ENCODE results near the gene CSHL1.
"Not testable (repeated sequence)": the region's sequence is repeated elsewhere in the genome, so short reads cannot be mapped to it uniquely, and the experiment has no call there.

The CSHL1 gene

DNA sequence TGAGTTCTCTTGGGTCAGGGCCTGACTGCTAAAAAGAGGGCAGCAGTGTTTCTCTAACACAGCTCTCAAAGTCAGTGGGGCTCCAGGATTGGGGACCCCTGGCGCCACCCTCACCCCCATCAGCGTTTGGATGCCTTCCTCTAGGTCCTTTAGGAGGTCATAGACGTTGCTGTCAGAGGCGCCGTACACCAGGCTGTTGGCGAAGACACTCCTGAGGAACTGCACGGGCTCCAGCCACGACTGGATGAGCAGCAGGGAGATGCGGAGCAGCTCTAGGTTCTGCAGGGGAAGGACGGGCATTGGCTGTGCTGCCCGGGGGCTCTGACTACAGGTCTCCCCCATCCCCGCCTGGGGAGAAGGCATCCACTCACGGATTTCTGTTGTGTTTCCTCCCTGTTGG is 6.6 kb upstream of the CSHL1 start:
- DNase-seq: no peak

DNA sequence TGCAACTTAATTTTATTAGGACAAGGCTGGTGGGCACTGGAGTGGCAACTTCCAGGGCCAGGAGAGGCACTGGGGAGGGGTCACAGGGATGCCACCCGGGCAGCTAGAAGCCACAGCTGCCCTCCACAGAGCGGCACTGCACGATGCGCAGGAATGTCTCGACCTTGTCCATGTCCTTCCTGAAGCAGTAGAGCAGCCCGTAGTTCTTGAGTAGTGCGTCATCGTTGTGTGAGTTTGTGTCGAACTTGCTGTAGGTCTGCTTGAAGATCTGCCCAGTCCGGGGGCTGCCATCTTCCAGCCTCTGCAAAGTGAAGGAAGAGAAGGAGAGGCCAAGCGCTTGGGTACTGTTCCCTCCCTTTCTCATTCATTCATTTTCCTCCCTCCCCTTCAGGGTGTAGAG is 6.1 kb upstream of the CSHL1 start:
- DNase-seq: not testable (repeated sequence)

DNA sequence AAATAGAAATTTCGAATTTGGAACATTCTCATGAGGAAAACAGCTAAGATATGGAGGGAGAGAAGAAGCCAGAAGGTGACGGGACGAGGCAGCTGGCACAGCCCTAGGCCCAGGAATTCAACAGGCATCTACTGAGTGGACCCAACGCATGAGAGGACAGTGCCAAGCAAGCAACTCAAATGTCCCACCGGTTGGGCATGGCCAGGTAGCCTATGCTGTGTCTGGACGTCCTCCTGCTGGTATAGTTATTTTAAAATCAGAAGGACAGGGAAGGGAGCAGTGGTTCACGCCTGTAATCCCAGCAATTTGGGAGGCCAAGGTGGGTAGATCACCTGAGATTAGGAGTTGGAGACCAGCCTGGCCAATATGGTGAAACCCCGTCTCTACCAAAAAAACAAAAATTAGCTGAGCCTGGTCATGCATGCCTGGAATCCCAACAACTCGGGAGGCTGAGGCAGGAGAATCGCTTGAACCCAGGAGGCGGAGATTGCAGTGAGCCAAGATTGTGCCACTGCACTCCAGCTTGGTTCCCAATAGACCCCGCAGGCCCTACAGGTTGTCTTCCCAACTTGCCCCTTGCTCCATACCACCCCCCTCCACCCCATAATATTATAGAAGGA is 5.6 kb upstream of the CSHL1 start:
- DNase-seq: no peak

DNA sequence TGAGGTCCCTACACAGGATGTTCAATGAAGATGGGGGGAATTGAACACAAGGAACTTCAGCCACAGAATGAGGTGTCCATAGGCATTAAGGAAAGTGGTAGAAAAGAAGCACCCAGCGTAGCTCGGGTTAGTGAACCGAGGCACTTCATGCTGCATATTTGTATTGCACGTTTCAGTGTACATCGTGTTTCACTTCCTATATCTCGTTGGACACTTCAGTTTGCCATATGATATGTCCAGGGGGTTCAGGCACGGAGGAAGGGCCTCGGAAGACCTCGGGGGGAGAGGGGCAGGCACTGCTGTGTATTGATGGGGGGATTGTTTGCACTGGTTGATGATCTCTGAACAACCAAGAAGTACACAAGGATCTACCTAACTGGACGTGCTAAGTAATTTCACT is 4.7 kb upstream of the CSHL1 start:
- DNase-seq: not testable (repeated sequence)

DNA sequence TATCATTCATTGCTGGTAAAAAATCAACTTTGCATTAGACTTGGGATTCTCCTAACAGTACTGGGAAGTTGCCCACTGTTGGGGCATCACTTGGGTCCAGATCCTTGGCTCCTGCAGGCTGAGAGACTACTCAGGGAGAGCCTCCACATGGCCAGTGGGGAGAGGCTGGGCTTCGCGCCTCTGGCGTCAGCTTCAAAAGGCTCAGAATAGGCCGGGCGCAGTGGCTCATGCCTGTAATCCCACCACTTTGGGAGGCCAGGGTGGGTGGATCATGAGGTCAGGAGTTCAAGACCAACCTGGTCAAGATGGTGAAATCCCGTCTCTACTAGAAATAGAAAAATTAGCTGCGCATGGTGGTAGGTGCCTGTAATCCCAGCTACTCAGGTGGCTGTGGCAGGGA is 3.4 kb upstream of the CSHL1 start:
- DNase-seq: no peak

DNA sequence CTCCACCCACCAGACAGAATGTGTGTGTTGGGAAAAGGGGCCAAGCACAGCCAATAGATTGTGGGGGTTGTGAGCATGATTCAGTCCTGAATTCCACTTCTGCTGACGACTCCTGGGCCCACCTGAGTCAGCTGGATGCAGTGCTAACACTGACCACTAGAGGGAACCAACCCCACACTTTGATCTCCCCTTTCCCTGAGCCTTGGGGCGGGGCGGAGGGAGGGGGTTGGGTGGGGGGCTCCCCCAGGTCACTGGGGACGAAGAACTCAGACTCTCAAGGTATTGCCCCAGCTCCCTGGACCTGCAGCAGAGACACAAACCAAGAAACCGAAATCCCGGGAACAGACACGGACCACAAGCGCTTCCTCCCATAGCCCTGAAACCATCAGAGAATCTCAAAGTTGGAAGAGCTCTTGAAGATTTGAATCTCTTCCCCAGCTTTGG is 621 bp upstream of the CSHL1 start:
- peak; percentile 51 for DNase-seq

DNA sequence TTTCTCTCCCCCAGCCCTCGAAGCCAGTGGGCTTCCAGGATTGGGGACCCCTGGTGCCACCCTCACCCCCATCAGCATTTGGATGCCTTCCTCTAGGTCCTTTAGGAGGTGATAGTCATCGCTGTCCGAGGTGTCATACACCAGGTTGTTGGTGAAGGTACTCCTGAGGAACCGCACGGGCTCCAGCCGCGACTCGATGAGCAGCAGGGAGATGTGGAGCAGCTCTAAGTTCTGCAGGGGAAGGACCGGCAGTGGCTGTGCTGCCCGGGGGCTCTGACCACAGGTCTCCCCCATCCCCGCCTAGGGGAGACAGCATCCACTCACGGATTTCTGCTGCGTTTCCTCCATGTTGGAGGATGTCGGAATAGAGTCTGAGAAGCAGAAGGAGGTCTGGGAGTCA is 962 bp downstream of the CSHL1 start:
- no peak for DNase-seq

DNA sequence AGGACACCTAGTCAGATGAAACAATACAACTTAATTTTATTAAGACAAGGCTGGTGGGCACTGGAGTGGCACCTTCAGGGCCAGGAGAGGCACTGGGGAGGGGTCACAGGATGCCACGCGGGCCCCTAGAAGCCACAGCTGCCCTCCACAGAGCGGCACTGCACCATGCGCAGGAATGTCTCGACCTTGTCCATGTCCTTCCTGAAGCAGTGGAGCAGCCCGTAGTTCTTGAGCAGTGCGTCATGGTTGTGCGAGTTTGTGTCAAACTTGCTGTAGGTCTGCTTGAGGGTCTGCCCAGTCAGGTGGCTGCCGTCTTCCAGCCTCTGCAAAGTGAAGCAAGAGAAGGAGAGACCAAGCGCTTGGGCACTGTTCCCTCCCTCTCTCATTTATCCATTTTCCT is 1.5 kb downstream of the CSHL1 start:
- DNase-seq: not testable (repeated sequence)

DNA sequence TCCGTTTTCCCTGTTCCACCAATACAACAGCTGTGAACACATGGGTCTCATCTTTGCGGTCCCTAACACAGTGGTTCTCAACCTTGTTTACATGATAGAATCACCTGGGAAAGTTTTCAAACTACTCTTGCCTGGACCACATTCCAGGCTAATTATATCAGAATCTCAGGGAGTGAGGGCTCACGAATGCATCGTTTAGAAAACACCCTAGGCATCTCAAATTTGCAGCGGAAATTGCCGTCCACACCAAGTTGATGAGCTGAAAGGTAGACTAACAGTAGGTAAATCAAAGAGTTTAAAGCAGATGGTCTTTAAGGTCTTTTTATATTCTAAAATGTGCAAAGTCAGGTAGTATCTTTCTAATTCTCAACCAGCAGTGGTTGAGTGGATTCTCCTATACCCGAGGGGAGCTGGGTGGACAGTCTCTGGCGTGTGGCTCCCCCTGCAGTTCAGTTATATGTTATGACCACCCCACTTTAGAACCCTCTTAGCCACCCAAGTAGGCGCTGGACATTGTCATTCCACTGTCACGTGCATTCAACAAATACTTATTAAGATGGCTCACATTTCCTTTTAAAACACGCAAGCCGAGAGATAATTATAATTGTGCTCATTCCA is 3.8 kb downstream of the CSHL1 start:
- not testable (repeated sequence) for DNase-seq

DNA sequence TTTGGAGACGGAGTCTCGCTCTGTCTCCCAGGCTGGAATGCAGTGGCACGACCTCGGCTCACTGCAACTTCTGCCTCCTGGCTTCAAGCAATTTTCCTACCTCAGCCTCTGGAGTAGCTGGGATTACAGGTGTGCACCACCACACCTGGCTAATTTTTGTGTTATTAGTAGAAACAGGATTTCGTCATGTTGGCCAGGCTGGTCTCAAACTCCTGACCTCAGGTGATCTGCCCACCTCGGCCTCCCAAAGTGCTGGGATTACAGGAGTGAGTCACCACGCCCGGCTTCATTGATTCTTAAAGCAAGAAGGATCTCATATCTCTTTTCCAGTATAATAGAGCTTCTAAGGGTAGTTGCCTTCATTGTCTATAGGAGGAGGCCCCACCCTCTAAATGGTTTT is 6.3 kb downstream of the CSHL1 start:
- not testable (repeated sequence) for DNase-seq

DNA sequence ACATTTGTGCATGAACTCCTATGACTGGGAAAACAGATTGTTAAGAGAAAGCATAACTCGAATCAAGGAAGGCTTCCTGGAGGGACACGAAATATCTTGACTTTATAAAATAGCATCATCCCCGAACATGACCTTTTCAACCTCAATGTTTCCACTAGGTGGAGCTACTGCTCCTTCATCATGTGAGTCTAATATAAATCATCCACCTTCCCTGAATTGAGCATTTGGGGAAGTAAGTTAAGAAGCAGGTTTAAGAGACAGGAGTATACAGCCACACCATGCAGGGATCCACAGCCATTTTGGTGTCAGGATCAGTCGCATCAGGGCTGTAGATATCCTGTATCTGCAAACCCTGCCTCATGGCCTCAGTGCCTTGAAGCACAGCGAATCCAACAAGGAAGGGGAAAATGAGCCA is 7.3 kb downstream of the CSHL1 start:
- DNase-seq: peak; percentile 67

DNA sequence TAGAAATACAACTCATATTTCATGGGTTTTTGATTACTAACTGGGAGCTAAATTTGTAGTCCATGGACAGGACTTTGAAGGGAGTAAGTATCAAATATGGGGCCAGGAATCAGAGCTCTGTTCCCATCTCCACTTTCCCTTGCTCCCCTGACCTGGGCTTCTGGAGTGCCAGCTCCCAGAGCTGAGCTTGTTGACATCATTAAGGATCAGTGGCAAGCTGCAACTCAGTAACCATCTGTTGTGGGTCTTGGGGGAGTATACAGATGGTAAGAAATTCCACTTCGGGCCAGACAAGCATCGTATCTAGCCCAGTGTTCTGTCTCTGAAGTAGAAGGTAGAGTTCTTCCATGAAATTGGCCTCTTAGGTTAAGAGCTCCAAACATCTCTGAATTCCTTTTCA is 9.1 kb downstream of the CSHL1 start:
- DNase-seq: not testable (repeated sequence)

DNA sequence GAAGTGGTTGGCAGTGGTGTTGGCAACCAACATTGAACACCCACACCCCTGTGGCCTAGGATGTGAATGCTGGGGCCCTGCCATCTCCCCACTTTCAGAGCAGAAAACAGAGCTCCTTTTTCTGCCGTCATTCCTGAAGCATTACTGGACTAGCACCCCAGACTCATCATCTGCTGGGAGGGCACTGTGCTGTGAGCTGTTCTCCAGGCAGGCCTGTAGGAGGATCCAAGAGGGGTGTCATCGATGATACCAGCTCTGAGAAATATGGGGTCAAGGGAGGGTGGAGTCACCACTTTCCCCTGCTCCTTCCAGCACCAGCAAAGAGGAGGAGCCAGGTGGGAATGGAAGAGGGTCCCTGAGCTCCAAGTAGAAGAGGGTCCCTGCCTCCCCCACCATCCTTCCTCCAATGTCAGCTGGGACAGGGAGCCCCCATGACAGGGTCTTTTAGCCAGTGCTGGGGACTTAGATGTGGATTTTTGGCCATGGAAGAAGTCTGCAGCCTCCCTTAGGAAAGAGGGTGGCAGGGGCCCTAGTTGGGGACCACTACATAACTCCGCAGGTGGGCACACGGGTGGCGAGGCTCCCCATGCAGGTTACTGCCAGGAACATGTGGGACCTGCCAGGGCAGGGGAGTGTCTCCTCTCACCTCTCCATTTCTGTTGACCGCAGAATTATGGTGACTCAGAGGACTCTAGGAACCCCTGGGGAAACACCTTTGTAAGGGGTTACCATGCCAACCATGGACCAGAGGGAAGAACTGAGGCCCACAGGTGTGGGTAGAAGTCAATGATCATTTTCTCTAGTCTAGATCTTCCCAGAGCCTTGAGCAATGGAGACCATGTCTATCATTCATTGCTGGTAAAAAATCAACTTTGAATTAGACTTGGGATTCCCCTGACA is 11.9 kb downstream of the CSHL1 start:
- DNase-seq: peak; percentile 71

DNA sequence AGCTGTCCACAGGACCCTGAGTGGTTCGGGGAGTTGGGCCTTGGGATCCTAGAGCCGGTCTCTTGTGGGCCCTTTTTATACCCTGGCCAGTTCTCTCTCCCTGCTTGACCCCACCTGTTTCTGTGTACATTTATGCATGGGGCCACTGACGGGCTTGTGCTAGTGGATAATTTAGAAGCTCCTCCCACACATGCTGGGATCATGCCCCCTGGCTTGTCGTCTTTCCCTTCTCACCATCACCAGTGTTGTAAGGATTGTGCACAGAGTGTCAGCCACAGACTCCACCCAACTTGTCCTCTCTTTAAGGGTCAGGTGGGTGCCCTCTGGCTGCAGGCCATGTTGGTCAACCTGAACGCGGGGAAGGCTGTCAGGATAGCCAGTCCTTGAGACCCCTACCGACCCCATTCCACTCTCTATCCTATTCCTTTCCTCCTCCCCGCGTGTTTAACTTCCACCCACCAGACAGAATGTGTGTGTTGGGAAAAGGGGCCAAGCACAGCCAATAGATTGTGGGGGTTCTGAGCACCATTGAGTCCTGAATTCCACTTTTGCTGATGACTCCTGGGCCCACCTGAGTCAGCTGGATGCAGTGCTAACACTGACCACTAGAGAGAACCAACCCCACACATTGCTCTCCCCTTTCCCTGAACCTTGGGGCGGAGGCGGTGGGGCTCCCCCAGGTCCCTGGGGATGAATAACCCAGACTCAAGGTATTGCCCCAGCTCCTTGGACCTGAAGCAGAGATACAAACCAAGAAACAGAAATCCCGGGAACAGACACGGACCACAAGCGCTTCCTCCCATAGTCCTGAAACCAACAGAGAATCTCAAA is 14.3 kb downstream of the CSHL1 start, which contains the start of gene CSH1:
TSS of gene CSH1 (minus strand) at position 51 of the 831 bp plus-strand sequence. CDS start 63 bp downstream, outside the sequence.
- not testable (repeated sequence) for DNase-seq

DNA sequence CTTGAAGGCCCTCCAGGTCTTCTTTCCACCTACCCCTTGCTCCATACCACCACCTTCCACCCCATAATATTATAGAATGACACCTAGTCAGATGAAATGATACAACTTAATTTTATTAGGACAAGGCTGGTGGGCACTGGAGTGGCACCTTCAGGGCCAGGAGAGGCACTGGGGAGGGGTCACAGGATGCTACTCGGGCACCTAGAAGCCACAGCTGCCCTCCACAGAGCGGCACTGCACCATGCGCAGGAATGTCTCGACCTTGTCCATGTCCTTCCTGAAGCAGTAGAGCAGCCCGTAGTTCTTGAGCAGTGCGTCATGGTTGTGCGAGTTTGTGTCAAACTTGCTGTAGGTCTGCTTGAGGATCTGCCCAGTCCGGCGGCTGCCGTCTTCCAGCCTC is 16.2 kb downstream of the CSHL1 start:
- not testable (repeated sequence) for DNase-seq

DNA sequence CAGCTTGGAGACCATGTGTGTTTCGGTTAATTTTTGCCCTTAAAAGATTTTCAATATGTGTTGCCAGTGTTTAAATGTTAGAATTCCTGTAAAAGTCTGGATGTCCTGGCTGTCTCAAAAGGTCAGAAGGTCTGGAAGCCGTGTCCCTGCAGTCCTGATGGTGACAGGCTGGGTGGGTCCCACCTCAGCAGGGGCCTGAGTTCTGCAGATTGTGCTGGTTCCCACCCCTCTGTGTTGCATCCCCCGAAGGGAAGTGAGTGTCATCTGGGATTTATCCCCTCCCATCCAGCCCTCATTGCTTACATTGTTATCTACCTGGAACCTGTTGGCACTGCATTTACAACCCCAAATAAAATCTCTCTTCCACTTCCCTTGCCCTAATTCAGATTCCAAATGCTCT is 17.0 kb downstream of the CSHL1 start:
- not testable (repeated sequence) for DNase-seq

DNA sequence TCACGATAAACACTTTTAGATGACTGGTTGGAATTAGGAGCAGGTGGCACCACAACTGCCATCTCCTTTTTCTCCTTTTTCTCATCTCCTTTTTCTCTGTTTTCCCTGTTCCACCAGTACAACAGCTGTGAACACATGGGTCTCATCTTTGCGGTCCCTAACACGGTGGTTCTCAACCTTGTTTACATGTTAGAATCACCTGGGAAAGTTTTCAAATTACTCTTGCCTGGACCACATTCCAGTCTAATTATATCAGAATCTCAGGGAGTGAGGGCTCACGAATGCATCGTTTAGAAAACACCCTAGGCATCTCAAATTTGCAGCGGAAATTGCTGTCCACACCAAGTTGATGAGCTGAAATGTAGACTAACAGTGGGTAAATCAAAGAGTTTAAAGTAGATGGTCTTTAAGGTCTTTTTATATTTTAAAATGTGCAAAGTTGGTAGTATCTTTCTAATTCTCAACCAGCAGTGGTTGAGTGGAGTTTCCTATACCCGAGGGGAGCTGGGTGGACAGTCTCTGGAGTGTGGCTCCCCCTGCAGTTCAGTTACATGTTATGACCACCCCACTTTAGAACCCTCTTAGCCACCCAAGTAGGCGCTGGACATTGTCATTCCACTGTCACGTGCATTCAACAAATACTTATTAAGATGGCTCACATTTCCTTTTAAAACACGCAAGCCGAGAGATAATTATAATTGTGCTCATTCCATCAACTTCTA is 18.6 kb downstream of the CSHL1 start:
- not testable (repeated sequence) for DNase-seq

DNA sequence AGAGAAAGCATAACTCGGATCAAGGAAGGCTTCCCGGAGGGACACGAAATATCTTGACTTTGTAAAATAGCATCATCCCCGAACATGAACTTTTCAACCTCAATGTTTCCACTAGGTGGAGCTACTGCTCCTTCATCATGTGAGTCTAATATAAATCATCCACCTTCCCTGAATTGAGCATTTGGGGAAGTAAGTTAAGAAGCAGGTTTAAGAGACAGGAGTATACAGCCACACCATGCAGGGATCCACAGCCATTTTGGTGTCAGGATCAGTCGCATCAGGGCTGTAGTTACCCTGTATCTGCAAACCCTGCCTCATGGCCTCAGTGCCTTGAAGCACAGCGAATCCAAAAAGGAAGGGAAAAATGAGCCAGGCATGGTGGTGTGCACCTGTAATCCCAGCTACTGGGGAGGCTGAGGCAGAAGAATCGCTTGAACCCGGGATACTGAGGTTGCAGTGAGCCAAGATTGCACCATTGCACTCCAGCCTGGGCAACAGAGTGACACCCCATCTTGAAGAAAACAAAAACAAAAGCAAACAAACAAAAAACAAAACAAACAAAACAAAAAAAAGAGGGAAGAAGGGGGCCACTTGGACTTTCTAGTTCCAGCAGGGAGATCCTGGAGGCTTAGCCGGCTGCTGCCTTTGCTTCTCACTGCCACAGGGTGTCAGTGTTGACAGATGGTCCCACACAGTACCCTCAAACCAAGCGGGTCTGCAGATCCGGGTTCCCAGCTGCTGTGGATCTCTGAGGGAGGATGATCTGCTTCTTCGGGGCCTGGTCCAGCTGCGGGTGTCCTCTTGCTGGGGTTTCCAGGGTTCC is 21.8 kb downstream of the CSHL1 start:
- DNase-seq: peak; percentile 43

DNA sequence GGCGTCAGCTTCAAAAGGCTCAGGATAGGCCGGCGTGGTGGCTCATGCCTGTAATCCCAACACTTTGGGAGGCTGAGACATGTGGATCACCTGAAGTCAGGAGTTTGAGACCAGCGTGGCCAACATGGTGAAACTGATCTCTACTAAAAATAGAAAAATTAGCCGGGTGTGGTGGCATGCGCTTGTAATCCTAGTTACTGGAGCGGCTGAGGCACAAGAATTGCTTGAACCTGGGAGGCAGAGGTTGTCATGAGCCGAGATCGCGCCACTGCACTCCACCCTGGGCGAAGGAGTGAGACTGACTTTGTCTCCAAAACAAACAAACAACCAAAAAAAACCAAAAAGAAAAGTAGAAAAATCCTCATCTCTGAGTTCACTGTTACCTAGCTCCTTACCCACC is 25.9 kb downstream of the CSHL1 start:
- not testable (repeated sequence) for DNase-seq

DNA sequence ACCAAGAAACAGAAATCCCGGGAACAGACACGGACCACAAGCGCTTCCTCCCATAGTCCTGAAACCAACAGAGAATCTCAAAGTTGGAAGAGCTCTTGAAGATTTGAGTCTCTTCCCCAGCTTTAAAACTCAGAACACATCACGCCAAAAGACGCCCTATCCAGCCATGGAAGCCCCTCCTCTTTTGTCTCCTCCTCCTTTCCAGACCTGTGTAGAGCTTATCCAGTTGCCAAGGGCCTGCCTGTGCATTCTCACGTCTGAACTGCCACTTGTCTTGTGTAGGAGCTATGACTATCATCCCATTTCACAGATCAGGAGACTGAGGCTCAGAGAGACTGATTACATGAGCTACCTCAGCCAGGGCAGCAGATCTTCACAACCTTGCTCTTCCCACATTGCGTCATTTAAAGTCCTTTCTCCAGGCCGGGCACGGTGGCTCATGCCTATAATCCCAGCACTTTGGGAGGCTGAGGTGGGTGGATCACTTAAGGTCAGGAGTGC is 28.4 kb downstream of the CSHL1 start:
- DNase-seq: not testable (repeated sequence)

Measured in CD4-positive, alpha-beta T cell treated with Interleukin-4 for 4 hours (primary cell).